ENCODE data around the gene CDKL4. TPM values are rescaled to one million over a fixed set of nuclear protein-coding genes. Genes with fewer than 3 reads are reported as not detected.

CDKL4 gene
- total and polyA plus RNA-seq, 2 of the 13 experiments (the other 11 are each of a cell fraction or from before 2014, with no cell fraction given) = 0.29 to 0.50 TPM

DNA sequence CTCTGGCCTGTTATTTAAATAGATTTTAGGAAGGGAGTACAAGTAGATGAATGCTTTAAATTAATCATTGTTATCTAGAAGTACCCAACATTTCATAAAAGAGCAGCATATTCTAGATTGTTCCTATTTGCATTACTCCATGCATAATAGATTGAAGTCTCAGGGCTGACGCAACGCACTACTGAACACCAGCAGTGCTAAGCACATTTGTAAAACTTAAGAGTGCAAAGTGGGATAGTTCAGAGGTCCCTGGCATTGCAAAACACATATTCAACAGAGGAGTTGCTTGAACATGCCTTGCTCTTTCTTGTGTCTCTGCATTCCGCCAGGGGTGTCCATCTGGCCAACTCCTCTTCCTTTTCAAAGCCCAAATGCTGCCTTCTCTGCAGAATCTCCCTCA lies 22.3 kb downstream of the CDKL4 start (continued):
- TF ChIP-seq CEBPB (IDR thresholded peaks at IDR 0.05; ENCODE audit: borderline replicate concordance, low read depth, low read length) (peak; percentile 49; the same call in 1 of the 2 replicates), FOXK2 (IDR thresholded peaks at IDR 0.05) (no peak), ZNF17 (CRISPR knock-in tag; IDR thresholded peaks at IDR 0.05) (no peak), ZNF205 (CRISPR knock-in tag; IDR thresholded peaks at IDR 0.05) (no peak), HNF4A (CRISPR knock-in tag; IDR thresholded peaks at IDR 0.05) (0 out of 2 replicates have a peak, but pooled peaks have one; percentile 19)

DNA sequence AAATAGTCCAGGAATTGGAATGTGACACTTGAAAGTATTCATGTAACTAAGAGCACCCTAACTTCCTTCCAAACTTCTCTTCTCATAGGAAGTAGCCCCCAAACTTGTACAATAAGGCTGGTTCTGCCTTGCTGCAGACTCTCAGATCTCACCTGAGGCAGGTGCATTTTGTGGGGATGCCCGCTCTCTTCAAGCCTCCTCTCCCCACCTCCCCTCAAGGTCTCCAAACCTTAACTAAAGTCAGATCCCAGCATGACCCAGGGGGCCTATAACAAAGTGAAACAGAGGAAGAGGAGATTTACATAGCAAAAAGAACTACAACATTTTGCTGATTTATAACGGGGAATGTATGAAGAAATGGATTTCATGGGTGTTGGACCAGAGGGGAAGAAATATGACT lies 23.6 kb downstream of the CDKL4 start:
- H3K4me2 ChIP-seq (ENCODE audit: low read depth, low read length) = no peak overlapping the region
- no peak for FAIRE-seq
- H3K4me3 ChIP-seq (replicated peaks in 1 of 3; ENCODE audit: insufficient read depth in 1 of 3, low read depth in 2 of 3, low read length in 3 of 3) = no peak overlapping the region
- H2AFZ ChIP-seq (ENCODE audit: low read length) = no peak overlapping the region
- BruUV-seq (replicated peaks) = no TSS peak
- H3K36me3 ChIP-seq (replicated peaks in 1 of 2; ENCODE audit: control insufficient read depth in 1 of 2, insufficient read depth in 2 of 2, low read length in 2 of 2) = no peaks in the 10 kb centered on the region
- intact Hi-C loops (cut with micrococcal nuclease; ENCODE audit: unreplicated experiment) (no loop called here), in situ Hi-C loops (cut with HindIII; ENCODE audit: extremely low pct_ligation_motif_present, low pct_unique_long_range_greater_than_20kb) (no loop called here)
- ATAC-seq = no peak
- H3K27me3 ChIP-seq (ENCODE audit: control insufficient read depth in 1 of 2, insufficient read depth in 2 of 2, low read length in 2 of 2) = no peaks in the 10 kb centered on the region
- H3K9me3 ChIP-seq (ENCODE audit: low read length) = no peaks in the 10 kb centered on the region
- no peak for DNase-seq (ENCODE audit: low spot score)
- ChIA-PET CTCF (ENCODE audit: low intra/inter-chr PET ratio, low total read pairs) (no interaction called here), POLR2A (no interaction called here)
- H3K79me2 ChIP-seq (ENCODE audit: insufficient read depth, low read length) = no peaks in the 10 kb centered on the region
- H3K9ac ChIP-seq (ENCODE audit: insufficient read depth, low read depth, low read length) = no peak overlapping the region
- peaks cover 41% of the 10 kb centered on the region for H3K4me1 ChIP-seq (ENCODE audit: insufficient read depth, low read length)
- H4K20me1 ChIP-seq (ENCODE audit: insufficient read depth, low read length) = no peaks in the 10 kb centered on the region
- 96% methylated on average over 2 of the region's 2 CpGs for WGBS (ENCODE audit: low lambda C conversion rate)
- H3K27ac ChIP-seq (ENCODE audit: extremely low read length, insufficient read depth, low read length) = no peak overlapping the region
- no peak for TF ChIP-seq ERF (CRISPR knock-in tag; IDR thresholded peaks at IDR 0.05)
- TF ChIP-seq TCF7 (IDR thresholded peaks at IDR 0.05; ENCODE audit: low read depth) = no peak
- TF ChIP-seq ONECUT2 (CRISPR knock-in tag; IDR thresholded peaks at IDR 0.05) = no peak
- TF ChIP-seq KDM5A (IDR thresholded peaks at IDR 0.05; ENCODE audit: borderline replicate concordance, low read length) = no peak
- no peak for TF ChIP-seq ZBTB20 (CRISPR knock-in tag; IDR thresholded peaks at IDR 0.05; ENCODE audit: borderline replicate concordance, low read depth)
- TF ChIP-seq ZNF572 (CRISPR knock-in tag; IDR thresholded peaks at IDR 0.05) = no peak
- TF ChIP-seq, protein P1, sequence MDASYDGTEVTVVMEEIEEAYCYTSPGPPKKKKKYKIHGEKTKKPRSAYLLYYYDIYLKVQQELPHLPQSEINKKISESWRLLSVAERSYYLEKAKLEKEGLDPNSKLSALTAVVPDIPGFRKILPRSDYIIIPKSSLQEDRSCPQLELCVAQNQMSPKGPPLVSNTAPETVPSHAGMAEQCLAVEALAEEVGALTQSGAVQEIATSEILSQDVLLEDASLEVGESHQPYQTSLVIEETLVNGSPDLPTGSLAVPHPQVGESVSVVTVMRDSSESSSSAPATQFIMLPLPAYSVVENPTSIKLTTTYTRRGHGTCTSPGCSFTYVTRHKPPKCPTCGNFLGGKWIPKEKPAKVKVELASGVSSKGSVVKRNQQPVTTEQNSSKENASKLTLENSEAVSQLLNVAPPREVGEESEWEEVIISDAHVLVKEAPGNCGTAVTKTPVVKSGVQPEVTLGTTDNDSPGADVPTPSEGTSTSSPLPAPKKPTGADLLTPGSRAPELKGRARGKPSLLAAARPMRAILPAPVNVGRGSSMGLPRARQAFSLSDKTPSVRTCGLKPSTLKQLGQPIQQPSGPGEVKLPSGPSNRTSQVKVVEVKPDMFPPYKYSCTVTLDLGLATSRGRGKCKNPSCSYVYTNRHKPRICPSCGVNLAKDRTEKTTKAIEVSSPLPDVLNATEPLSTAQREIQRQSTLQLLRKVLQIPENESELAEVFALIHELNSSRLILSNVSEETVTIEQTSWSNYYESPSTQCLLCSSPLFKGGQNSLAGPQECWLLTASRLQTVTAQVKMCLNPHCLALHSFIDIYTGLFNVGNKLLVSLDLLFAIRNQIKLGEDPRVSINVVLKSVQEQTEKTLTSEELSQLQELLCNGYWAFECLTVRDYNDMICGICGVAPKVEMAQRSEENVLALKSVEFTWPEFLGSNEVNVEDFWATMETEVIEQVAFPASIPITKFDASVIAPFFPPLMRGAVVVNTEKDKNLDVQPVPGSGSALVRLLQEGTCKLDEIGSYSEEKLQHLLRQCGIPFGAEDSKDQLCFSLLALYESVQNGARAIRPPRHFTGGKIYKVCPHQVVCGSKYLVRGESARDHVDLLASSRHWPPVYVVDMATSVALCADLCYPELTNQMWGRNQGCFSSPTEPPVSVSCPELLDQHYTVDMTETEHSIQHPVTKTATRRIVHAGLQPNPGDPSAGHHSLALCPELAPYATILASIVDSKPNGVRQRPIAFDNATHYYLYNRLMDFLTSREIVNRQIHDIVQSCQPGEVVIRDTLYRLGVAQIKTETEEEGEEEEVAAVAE (CRISPR knock-in tag; IDR thresholded peaks at IDR 0.05; ENCODE audit: borderline replicate concordance) = no peak
- TF ChIP-seq REXO4 (CRISPR knock-in tag; IDR thresholded peaks at IDR 0.05; ENCODE audit: borderline replicate concordance) = no peak
- no peak for TF ChIP-seq ZZZ3 (CRISPR knock-in tag; IDR thresholded peaks at IDR 0.05; ENCODE audit: borderline replicate concordance)
- TF ChIP-seq ZNF24 (IDR thresholded peaks at IDR 0.05) = no peak
- no peak for TF ChIP-seq HOXA5 (CRISPR knock-in tag; IDR thresholded peaks at IDR 0.05)
- TF ChIP-seq, protein P2, sequence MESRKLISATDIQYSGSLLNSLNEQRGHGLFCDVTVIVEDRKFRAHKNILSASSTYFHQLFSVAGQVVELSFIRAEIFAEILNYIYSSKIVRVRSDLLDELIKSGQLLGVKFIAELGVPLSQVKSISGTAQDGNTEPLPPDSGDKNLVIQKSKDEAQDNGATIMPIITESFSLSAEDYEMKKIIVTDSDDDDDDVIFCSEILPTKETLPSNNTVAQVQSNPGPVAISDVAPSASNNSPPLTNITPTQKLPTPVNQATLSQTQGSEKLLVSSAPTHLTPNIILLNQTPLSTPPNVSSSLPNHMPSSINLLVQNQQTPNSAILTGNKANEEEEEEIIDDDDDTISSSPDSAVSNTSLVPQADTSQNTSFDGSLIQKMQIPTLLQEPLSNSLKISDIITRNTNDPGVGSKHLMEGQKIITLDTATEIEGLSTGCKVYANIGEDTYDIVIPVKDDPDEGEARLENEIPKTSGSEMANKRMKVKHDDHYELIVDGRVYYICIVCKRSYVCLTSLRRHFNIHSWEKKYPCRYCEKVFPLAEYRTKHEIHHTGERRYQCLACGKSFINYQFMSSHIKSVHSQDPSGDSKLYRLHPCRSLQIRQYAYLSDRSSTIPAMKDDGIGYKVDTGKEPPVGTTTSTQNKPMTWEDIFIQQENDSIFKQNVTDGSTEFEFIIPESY (CRISPR knock-in tag; IDR thresholded peaks at IDR 0.05) = no peak
- TF ChIP-seq SKI (IDR thresholded peaks at IDR 0.05; ENCODE audit: partially characterized antibody) = no peak
- TF ChIP-seq, protein P3, sequence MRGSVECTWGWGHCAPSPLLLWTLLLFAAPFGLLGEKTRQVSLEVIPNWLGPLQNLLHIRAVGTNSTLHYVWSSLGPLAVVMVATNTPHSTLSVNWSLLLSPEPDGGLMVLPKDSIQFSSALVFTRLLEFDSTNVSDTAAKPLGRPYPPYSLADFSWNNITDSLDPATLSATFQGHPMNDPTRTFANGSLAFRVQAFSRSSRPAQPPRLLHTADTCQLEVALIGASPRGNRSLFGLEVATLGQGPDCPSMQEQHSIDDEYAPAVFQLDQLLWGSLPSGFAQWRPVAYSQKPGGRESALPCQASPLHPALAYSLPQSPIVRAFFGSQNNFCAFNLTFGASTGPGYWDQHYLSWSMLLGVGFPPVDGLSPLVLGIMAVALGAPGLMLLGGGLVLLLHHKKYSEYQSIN (CRISPR knock-in tag; IDR thresholded peaks at IDR 0.05; ENCODE audit: borderline replicate concordance) = no peak

Data from HepG2 (cell line).